Stomach (tissue), 9 donors: Measurements from ENCODE around the gene ERCC6. TPM values are rescaled to one million over a fixed set of nuclear protein-coding genes. Genes with fewer than 3 reads are reported as not detected.

Source experiments
- DNase-seq, 2 donors: peaks; one replicate each; pipeline versions ENCODE4 v3.0.0 to v3.0.0-alpha.2; 2013 to 2019
- H3K27ac ChIP-seq, 5 donors: fragments of 200-600 bp in 4 of 5; sonication (generic) in 4 of 5; one replicate each; pipeline ENCODE4 v1.5.1; 2013 to 2019; ENCODE audit warnings: mild to moderate bottlenecking in 1 of 5, moderate library complexity in 1 of 5
- H3K27me3 ChIP-seq, 3 donors: fragments of 200-600 bp; sonication (generic); one replicate each; pipeline ENCODE4 v1.5.1; 2017 to 2019; ENCODE audit warnings: mixed run types in 1 of 3
- H3K36me3 ChIP-seq, 4 donors: fragments of 200-600 bp; sonication (generic); 1 replicate in 3 of 4; 2 replicates in 1 of 4; pipeline ENCODE4 v1.5.1; 2016 to 2019
- H3K4me1 ChIP-seq, 4 donors: fragments of 200-600 bp; sonication (generic); one replicate each; pipeline ENCODE4 v1.5.1; 2016 to 2019
- H3K4me3 ChIP-seq, 4 donors: fragments of 200-600 bp; sonication (generic) in 3 of 4; one replicate each; pipeline ENCODE4 v1.5.1; 2016 to 2019; ENCODE audit warnings: mild to moderate bottlenecking in 1 of 4
- H3K9me3 ChIP-seq, 4 donors: fragments of 200-600 bp; sonication (generic); one replicate each; pipeline ENCODE4 v1.5.1; 2016 to 2019
- EP300 ChIP-seq: sonication (generic); formaldehyde crosslinking; IDR thresholded peaks from one replicate; pipeline ENCODE4 v1.6.1; 2017; ENCODE audit warnings: antibody characterized with exemption
- POLR2A ChIP-seq, 4 donors: fragments of 450-650 bp; IDR thresholded peaks; one replicate each; pipeline ENCODE4 v1.6.1; 2016; ENCODE audit warnings: antibody characterized with exemption in 4 of 4, control low read depth in 2 of 4, mild to moderate bottlenecking in 1 of 4, moderate library complexity in 1 of 4
- POLR2AphosphoS5 ChIP-seq, 3 donors: sonication (generic); formaldehyde crosslinking; IDR thresholded peaks; one replicate each; pipeline ENCODE4 v1.6.1; 2016; ENCODE audit warnings: antibody characterized with exemption in 3 of 3
- WGBS, 5 donors: extraction: QIAGEN DNeasy Blood & Tissue Kit in 3 of 5; methylation state at CpG; one replicate each; pipeline versions ENCODE4 v1.1.5 to v1.1.7; 2013 to 2018; 5-methylcytosine and 5-hydroxymethylcytosine counted together
- intact Hi-C: fragments of 100-400 bp; cut with DNase I; formaldehyde crosslinking; loops from one replicate; pipeline ENCODE4 v1.15.1; 2023; ENCODE audit warnings: low total_unique reads
- polyA plus RNA-seq, 3 donors: library from polyadenylated mRNA; stranded (reverse); fragments of 200-250 nt; gene quantifications; one replicate each; pipeline ENCODE4 v1.2.3, GENCODE V29; 2013
- total RNA-seq, 5 donors: library from RNA; depleted of rRNA; stranded (reverse); fragments of >200 nt; gene quantifications; one replicate each; pipeline versions ENCODE4 v1.1.0 to v1.2.3, GENCODE V29; 2014 to 2016
- TF ChIP-seq, protein P1 (sequence below), 7 experiments: fragments of 450-650 bp in 4 of 7; fragments of 200-600 bp in 3 of 7; sonication (generic) in 3 of 7; IDR thresholded peaks; one replicate each; pipeline ENCODE4 v1.5.1; 2016 to 2019; ENCODE audit warnings: antibody characterized with exemption in 7 of 7, control low read depth in 2 of 7, mild to moderate bottlenecking in 1 of 7
- donor health status: healthy with polysubstance abuse.
- donor health status: Bipolar disorder and iron deficiency.
- donor health status: healthy.

ERCC6 gene
- total and polyA plus RNA-seq, 8 donors: 2.0 to 33.8 (median 9.7) TPM

DNA sequence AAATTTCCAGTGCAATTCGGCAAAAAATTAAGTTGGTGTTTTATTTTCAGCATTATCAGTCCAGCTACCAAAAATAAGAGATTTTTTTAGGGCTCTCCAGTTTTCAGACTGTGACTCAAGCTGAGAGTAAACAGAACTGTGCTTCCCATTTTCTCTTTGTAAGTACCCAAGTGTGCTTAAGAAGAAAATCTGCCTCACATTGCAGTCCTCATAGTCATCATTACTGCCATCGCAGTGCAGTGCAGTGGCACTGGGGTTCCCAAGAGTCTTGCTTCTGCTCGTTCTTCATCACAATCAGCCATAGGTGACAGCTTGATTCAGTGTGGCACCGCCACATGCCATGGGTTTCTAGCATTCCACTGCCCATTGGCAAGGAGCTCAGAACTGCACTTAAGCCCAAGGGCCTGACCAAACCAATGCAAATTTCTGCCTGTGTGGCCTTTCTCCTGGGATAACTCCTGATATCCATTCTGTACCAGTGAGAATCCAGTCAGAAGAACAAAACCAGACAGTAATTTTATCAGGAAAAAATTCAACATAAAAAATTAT is 25.6 kb upstream of the ERCC6 start:
- intact Hi-C loops: no loop called here
- 77 to 86% (median 83%) methylated on average over 4 of the region's 4 CpGs for WGBS, 5 donors
- no peaks in the 10 kb centered on the region for H3K36me3 ChIP-seq
- H3K9me3 ChIP-seq: peaks cover 0 to 11% (median 6%) of the 10 kb centered on the region in 4 donors
- TF ChIP-seq POLR2AphosphoS5 (IDR thresholded peaks at IDR 0.05) (no peak), POLR2A (IDR thresholded peaks at IDR 0.05) (no peak), EP300 (no peak)
- TF ChIP-seq, protein P1, sequence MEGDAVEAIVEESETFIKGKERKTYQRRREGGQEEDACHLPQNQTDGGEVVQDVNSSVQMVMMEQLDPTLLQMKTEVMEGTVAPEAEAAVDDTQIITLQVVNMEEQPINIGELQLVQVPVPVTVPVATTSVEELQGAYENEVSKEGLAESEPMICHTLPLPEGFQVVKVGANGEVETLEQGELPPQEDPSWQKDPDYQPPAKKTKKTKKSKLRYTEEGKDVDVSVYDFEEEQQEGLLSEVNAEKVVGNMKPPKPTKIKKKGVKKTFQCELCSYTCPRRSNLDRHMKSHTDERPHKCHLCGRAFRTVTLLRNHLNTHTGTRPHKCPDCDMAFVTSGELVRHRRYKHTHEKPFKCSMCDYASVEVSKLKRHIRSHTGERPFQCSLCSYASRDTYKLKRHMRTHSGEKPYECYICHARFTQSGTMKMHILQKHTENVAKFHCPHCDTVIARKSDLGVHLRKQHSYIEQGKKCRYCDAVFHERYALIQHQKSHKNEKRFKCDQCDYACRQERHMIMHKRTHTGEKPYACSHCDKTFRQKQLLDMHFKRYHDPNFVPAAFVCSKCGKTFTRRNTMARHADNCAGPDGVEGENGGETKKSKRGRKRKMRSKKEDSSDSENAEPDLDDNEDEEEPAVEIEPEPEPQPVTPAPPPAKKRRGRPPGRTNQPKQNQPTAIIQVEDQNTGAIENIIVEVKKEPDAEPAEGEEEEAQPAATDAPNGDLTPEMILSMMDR (IDR thresholded peaks at IDR 0.05): no peak
- H3K4me1 ChIP-seq: no peaks in the 10 kb centered on the region
- no peak overlapping the region for H3K4me3 ChIP-seq
- H3K27ac ChIP-seq: no peak overlapping the region
- DNase-seq: no peak
- peaks cover 0 to 32% (median 0%) of the 10 kb centered on the region in 3 donors for H3K27me3 ChIP-seq

DNA sequence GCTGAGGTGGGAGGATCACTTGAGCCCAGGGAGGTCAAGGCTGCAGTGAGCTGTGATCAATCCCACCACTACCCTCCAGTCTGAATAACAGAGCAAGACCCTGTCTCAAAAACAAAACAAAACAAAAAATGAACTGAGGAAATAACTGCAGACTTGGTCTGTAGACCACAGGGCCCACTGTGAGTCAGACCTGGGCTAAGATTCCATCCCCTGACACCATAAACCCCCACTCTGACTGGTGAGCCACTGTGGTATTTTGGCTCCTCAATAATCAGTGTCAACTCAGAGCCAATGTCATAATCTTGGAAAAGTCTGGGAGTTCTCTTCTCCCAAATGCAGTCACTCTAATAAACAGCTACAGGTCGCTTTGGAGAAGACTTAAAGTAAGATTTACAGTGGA is 24.0 kb upstream of the ERCC6 start:
- TF ChIP-seq, protein P1 (IDR thresholded peaks at IDR 0.05): no peak
- TF ChIP-seq POLR2AphosphoS5 (IDR thresholded peaks at IDR 0.05) (no peak), POLR2A (IDR thresholded peaks at IDR 0.05) (no peak), EP300 (no peak)
- H3K4me1 ChIP-seq: no peaks in the 10 kb centered on the region
- no peak overlapping the region for H3K27ac ChIP-seq
- DNase-seq: no peak
- intact Hi-C loops: no loop called here
- H3K36me3 ChIP-seq: no peaks in the 10 kb centered on the region
- H3K9me3 ChIP-seq: no peaks in the 10 kb centered on the region
- no peak overlapping the region for H3K4me3 ChIP-seq
- 44 to 69% (median 58%) methylated on average over 1 of the region's 1 CpG for WGBS, 5 donors
- peaks cover 0 to 39% (median 0%) of the 10 kb centered on the region in 3 donors for H3K27me3 ChIP-seq

DNA sequence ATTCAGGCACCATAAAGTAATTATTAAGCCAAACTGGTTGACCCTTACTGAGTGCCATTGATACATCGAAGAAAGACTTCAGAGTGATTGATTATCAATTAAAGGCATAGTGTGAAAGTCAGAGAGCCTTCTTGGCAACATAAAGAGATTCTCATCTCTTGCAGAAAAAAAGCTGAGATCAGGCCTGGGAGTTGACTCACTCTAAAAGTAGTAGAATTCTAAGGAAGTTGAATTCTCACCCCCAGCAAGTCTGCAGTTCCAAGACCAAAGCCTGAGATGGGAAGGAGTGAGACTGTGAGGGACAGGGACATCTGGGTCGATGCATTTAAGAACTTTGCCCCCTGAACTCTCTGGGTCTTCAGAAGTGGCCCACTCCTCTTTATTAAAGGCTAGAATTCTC is 21.6 kb upstream of the ERCC6 start:
- WGBS, 5 donors: 49 to 60% (median 53%) methylated on average over 2 of the region's 2 CpGs
- no peak for TF ChIP-seq POLR2A (IDR thresholded peaks at IDR 0.05)
- no peak for TF ChIP-seq POLR2AphosphoS5 (IDR thresholded peaks at IDR 0.05)
- TF ChIP-seq, protein P1 (IDR thresholded peaks at IDR 0.05): no peak
- TF ChIP-seq EP300: no peak
- intact Hi-C loops: no loop called here
- H3K9me3 ChIP-seq: peaks cover 0 to 7% (median 0%) of the 10 kb centered on the region in 4 donors
- no peaks in the 10 kb centered on the region for H3K36me3 ChIP-seq
- DNase-seq: no peak
- H3K27me3 ChIP-seq: peaks cover 0 to 39% (median 0%) of the 10 kb centered on the region in 3 donors
- H3K4me1 ChIP-seq: no peaks in the 10 kb centered on the region
- H3K27ac ChIP-seq: no peak overlapping the region
- H3K4me3 ChIP-seq: no peak overlapping the region

DNA sequence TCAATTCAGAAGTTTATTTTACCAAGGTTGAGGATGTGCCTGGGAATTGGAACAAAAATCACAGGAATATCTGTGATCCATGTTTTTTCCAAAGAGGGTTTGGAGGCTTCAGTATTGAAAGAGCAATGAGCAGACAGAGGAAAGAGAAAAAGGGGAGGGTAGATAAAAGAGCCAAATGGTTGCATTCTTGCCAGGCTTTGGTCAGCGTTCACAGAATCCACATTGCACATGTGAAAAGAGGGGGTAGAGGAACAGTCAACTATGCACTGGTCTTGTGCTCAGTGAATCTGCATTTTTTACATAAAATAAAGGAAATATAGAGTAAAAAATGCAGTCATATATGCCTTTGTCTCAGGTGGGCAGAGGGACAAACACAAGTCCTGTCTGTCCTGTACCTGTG is 20.6 kb upstream of the ERCC6 start:
- H3K36me3 ChIP-seq: no peaks in the 10 kb centered on the region
- H3K27me3 ChIP-seq: peaks cover 0 to 37% (median 0%) of the 10 kb centered on the region in 3 donors
- no peak overlapping the region for H3K4me3 ChIP-seq
- peaks cover 0 to 12% (median 0%) of the 10 kb centered on the region in 4 donors for H3K9me3 ChIP-seq
- H3K4me1 ChIP-seq: no peaks in the 10 kb centered on the region
- DNase-seq: no peak
- H3K27ac ChIP-seq: no peak overlapping the region
- WGBS, 5 donors: 25 to 44% (median 31%) methylated on average over 1 of the region's 1 CpG
- intact Hi-C loops: no loop called here
- TF ChIP-seq, protein P1 (IDR thresholded peaks at IDR 0.05): no peak
